Activated B cell treated with CpG ODN at 0.5 μM for 24 hours (primary cell): ENCODE results near the gene PLEKHA5. TPM values are rescaled to one million over a fixed set of nuclear protein-coding genes. Genes with fewer than 3 reads are reported as not detected.

Experiments
- ATAC-seq: fragments of 200-7000 bp; cut with Tn5 transposase; one replicate; pipeline ENCODE4 v1.10.0; 2021; ENCODE audit warnings: low read depth, mild to moderate bottlenecking, moderate library complexity
- CTCF ChIA-PET: fragments of 350-600 bp; sonication (Branson Sonifier 250); formaldehyde crosslinking; loops from one replicate; lab custom pipeline; 2021; ENCODE audit warnings: antibody characterized with exemption; lab: Charles Lee
- POLR2A ChIA-PET: fragments of 350-600 bp; sonication (Branson Sonifier 250); formaldehyde crosslinking; loops from one replicate; lab custom pipeline; 2021; ENCODE audit warnings: antibody characterized with exemption; lab: Charles Lee
- DNase-seq: peaks from one replicate; pipeline ENCODE4 v3.0.0; 2022
- H3K27ac Mint-ChIP-seq: one replicate; pipeline ENCODE4 v1.8.0; 2020; ENCODE audit warnings: mixed read lengths
- H3K27me3 Mint-ChIP-seq: one replicate; pipeline ENCODE4 v1.8.0; 2021; ENCODE audit warnings: mixed read lengths
- H3K36me3 Mint-ChIP-seq: one replicate; pipeline ENCODE4 v1.8.0; 2021; ENCODE audit warnings: low read depth, mixed read lengths
- H3K4me1 Mint-ChIP-seq: one replicate; pipeline ENCODE4 v1.8.0; 2021; ENCODE audit warnings: mixed read lengths
- H3K4me3 Mint-ChIP-seq: one replicate; pipeline ENCODE4 v1.8.0; 2020; ENCODE audit warnings: mild to moderate bottlenecking, mixed read lengths
- H3K9me3 Mint-ChIP-seq: one replicate; pipeline ENCODE4 v1.8.0; 2020; ENCODE audit warnings: mixed read lengths
- intact Hi-C: fragments of 100-400 bp; cut with micrococcal nuclease; formaldehyde crosslinking; loops from one replicate; pipeline ENCODE4 v1.15.1; 2024
- total RNA-seq: library from RNA; stranded (reverse); gene quantifications from 2 replicates; pipeline ENCODE4 v1.2.3, GENCODE V29; 2022
- TF ChIP-seq, protein P1 (sequence below): fragments of 200-600 bp; IDR thresholded peaks from one replicate; pipeline ENCODE4 v1.8.0; 2022; ENCODE audit warnings: antibody characterized with exemption, mild to moderate bottlenecking

The PLEKHA5 gene
- total RNA-seq, 1 donor from 2014 or later, result 0.11 TPM

DNA sequence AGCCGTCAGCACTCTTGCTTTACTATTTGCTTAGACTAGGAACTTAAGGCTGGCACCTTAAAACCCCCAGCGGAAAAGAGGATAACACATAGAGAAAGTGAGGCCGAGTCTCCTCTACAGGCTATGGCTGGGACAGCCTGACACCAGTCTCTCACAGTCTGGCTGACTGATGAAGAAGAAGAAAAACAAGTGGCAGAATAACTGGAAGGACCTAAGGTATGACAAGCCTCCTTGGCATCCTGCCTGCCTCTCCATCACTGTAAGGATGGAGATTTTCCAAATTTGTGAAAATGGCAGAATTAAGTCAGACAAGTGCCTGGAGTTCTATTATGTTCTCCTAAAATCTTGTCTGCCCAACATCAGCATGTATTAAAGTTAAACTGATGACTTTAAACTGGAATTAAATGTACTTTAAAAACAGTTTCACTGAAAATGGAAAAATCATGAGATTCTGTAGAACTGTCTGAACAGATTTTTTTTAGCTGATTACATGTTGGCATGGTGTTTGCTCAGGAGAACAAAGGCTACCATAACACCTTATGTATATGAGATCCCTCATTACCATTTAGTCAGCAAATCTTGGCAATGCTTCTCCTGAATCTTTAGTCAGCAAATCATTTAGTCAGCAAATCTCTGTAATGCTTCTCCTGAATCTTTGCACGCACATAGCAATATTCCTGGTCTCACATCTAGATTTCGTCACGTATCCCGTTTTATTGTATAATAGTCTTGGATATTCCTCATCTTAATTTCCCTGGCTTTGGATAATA lies 169.5 kb downstream of the PLEKHA5 start:
- Mint-ChIP-seq H3K27me3 (no peaks in the 10 kb centered on the region), H3K4me3 (no peak overlapping the region), H3K4me1 (no peaks in the 10 kb centered on the region), H3K36me3 (no peaks in the 10 kb centered on the region), H3K27ac (no peak overlapping the region), H3K9me3 (no peaks in the 10 kb centered on the region)
- intact Hi-C loops, result no loop called here
- DNase-seq (no peak), ATAC-seq (no peak)
- ChIA-PET POLR2A (no interaction called here), CTCF (no interaction called here)
- TF ChIP-seq, protein P1, sequence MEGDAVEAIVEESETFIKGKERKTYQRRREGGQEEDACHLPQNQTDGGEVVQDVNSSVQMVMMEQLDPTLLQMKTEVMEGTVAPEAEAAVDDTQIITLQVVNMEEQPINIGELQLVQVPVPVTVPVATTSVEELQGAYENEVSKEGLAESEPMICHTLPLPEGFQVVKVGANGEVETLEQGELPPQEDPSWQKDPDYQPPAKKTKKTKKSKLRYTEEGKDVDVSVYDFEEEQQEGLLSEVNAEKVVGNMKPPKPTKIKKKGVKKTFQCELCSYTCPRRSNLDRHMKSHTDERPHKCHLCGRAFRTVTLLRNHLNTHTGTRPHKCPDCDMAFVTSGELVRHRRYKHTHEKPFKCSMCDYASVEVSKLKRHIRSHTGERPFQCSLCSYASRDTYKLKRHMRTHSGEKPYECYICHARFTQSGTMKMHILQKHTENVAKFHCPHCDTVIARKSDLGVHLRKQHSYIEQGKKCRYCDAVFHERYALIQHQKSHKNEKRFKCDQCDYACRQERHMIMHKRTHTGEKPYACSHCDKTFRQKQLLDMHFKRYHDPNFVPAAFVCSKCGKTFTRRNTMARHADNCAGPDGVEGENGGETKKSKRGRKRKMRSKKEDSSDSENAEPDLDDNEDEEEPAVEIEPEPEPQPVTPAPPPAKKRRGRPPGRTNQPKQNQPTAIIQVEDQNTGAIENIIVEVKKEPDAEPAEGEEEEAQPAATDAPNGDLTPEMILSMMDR, result no peak

DNA sequence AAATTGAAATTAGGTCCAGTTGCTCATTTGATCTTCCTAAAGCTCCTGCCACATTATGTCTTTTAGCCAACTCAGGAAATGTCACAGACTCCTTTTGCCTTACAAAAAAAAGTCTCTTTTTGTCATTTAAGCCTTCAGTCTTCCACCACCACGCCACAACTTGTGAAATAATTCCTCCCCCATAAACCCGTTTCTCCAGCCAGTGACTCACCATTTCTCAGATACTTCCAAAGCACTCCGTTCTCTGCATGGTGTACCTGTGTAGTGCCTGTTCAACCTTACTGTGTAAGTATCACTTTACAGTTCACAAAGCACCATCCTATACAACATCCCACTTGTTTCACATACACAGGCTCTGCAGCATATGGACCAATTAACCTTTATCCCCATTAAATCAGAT lies 170.2 kb downstream of the PLEKHA5 start:
- no peak for ATAC-seq
- no peak for DNase-seq
- CTCF ChIA-PET, result no interaction called here
- TF ChIP-seq, protein P1, result no peak
- Mint-ChIP-seq H3K27ac (no peak overlapping the region), H3K36me3 (no peaks in the 10 kb centered on the region), H3K4me1 (no peaks in the 10 kb centered on the region), H3K9me3 (no peaks in the 10 kb centered on the region), H3K27me3 (no peaks in the 10 kb centered on the region), H3K4me3 (no peak overlapping the region)
- POLR2A ChIA-PET, result no interaction called here
- intact Hi-C loops, result no loop called here

DNA sequence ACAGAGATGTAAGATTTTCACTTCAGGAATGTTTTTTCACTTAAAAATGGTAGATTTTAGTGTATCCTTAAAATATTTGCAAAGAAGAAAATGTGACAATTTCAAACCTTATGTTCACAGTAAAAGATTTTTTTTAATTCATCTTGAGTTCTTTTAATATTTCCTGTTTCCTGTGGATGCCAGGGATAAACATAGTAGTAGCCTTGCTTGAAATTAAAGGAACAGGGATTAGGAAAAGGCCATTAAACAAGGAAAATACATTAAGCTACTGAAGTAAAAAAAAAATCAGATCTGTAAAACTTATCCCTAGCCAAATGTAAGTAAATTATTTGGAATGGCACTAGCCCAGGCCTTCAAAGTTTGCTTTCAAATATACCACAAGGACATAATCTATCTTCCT lies 171.7 kb downstream of the PLEKHA5 start:
- ATAC-seq, result no peak
- CTCF ChIA-PET, result no interaction called here
- no peaks in the 10 kb centered on the region for H3K9me3 Mint-ChIP-seq

DNA sequence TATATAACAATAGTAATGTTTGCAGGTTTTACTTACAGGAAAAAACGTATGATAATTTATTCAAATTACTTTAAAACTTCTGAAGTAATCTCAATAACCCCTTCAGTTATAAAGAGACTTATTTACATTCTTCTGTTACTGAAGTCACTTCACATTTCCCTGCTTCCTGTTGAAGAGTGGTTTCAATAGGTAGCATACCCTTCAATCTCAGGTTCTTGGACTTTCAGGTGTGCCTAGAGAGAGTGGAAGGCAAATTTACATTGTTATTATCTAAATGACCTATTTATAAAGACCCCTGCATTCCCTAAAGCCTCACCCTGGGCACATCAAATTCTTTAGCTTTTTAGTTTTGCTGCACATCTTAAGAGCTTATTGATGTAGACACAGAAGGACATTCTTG lies 172.2 kb downstream of the PLEKHA5 start:
- ChIA-PET CTCF (no interaction called here), POLR2A (no interaction called here)
- H3K4me1 Mint-ChIP-seq, result no peaks in the 10 kb centered on the region
- TF ChIP-seq, protein P1, result no peak
- DNase-seq (no peak), ATAC-seq (no peak)
- H3K27ac Mint-ChIP-seq, result no peak overlapping the region
- H3K36me3 Mint-ChIP-seq, result no peaks in the 10 kb centered on the region
- no peaks in the 10 kb centered on the region for H3K9me3 Mint-ChIP-seq
- H3K4me3 Mint-ChIP-seq, result no peak overlapping the region
- no peaks in the 10 kb centered on the region for H3K27me3 Mint-ChIP-seq
- intact Hi-C loops, result no loop called here

More for the DNA sequence above, 171.7 kb downstream of the PLEKHA5 start:
- intact Hi-C loops, result no loop called here
- Mint-ChIP-seq H3K4me3 (no peak overlapping the region), H3K4me1 (no peaks in the 10 kb centered on the region), H3K27me3 (no peaks in the 10 kb centered on the region), H3K36me3 (no peaks in the 10 kb centered on the region), H3K27ac (no peak overlapping the region)
- DNase-seq, result no peak
- POLR2A ChIA-PET, result no interaction called here
- TF ChIP-seq, protein P1, result no peak

DNA sequence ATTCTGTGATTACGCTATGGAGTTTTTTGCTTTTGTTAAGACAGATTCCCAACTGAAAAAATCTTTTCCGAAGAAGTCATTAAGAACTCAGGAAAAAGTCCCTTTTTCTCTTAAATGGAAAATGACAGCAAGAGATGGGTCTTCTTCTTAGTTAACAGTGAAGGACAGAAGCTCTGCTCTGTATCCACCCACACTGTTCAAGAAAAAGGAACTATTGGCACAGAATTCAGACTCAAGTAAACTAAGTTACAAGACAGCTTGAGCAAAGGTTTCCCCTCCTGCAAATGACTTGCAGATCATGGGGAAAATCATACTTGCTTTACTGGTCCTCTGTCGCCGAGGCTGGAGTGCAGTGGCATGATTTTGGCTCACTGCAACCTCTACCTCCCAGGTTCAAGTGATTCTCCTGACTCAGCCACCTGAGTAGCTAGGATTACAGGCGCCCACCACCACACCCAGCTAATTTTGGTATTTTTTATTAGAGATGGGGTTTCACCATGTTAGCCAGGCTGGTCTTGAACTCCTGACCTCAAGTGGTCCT lies 172.6 kb downstream of the PLEKHA5 start:
- Mint-ChIP-seq H3K27ac (no peak overlapping the region), H3K27me3 (no peaks in the 10 kb centered on the region), H3K4me1 (no peaks in the 10 kb centered on the region), H3K36me3 (no peaks in the 10 kb centered on the region), H3K4me3 (no peak overlapping the region), H3K9me3 (no peaks in the 10 kb centered on the region)
- TF ChIP-seq, protein P1, result no peak
- ChIA-PET CTCF (no interaction called here), POLR2A (no interaction called here)
- intact Hi-C loops, result no loop called here
- DNase-seq, result no peak
- ATAC-seq, result no peak
